Endothelial cell of umbilical vein (primary cell): Measurements from ENCODE around the gene USP43. TPM values are rescaled to one million over a fixed set of nuclear protein-coding genes. Genes with fewer than 3 reads are reported as not detected.

Experiments
- BruUV-seq: library from RNA; stranded (reverse); fragments of 400-500 nt; replicated peaks from 2 replicates; lab custom pipeline; 2021; lab: Mats Ljungman, UMichigan
- CTCF ChIA-PET: fragments of 300-600, 350-600 bp; sonication (Branson Sonifier 250); formaldehyde crosslinking; loops from one replicate; lab custom pipeline; 2021; ENCODE audit warnings: antibody characterized with exemption, inconsistent platforms; lab: Charles Lee
- POLR2A ChIA-PET: fragments of 300-600, 350-600 bp; sonication (Branson Sonifier 250); formaldehyde crosslinking; loops from one replicate; lab custom pipeline; 2021; ENCODE audit warnings: antibody characterized with exemption, inconsistent platforms; lab: Charles Lee
- DNase-seq: peaks from one replicate; pipeline ENCODE4 v3.0.0-alpha.2; 2011; ENCODE audit warnings: low read depth, low spot score
- FAIRE-seq: peaks from 2 replicates; lab custom pipeline; 2011; peaks lifted over from hg19 to GRCh38; lab: Jason Lieb, UNC
- H2AFZ ChIP-seq: 2 replicates; pipeline ENCODE4 v1.6.0; 2012; ENCODE audit warnings: low read depth, low read length, control low read depth, inconsistent platforms
- H3K27ac ChIP-seq: 2 replicates; pipeline ENCODE4 v1.5.1; 2011; ENCODE audit warnings: low read depth, mild to moderate bottlenecking, control low read depth, low read length, moderate library complexity; ENCODE audit not compliant: insufficient read depth
- H3K27me3 ChIP-seq, 2 experiments: 2 replicates each; pipeline versions ENCODE4 v1.6.0 to v1.6.1; 2011; ENCODE audit warnings: low read length in 2 of 2, mixed read lengths in 1 of 2; ENCODE audit not compliant: control insufficient read depth in 2 of 2, insufficient read depth in 2 of 2
- H3K36me3 ChIP-seq, 2 experiments: 2 replicates in 1 of 2; 3 replicates in 1 of 2; pipeline ENCODE4 v1.5.1; 2011; ENCODE audit warnings: low read length in 2 of 2, mild to moderate bottlenecking in 1 of 2, moderate library complexity in 1 of 2; ENCODE audit not compliant: control insufficient read depth in 2 of 2, insufficient read depth in 2 of 2; ENCODE audit errors: extremely low read depth in 1 of 2
- H3K4me1 ChIP-seq: 3 replicates; pipeline ENCODE4 v1.5.1; 2011; ENCODE audit warnings: mild to moderate bottlenecking, low read length; ENCODE audit not compliant: control insufficient read depth, insufficient read depth; ENCODE audit errors: extremely low read depth
- H3K4me2 ChIP-seq: 2 replicates; pipeline ENCODE4 v1.6.1; 2011; ENCODE audit warnings: low read length, control low read depth, mixed read lengths; ENCODE audit not compliant: insufficient read depth
- H3K4me3 ChIP-seq, 3 experiments: fragments of 200-600 bp in 1 of 3; sonication (generic), shearing (Covaris generic) in 1 of 3; replicated peaks in 1 of 3; 2 replicates each; pipeline ENCODE4 v1.5.1; 2011 to 2016; ENCODE audit warnings: control low read depth in 3 of 3, low read length in 3 of 3, mild to moderate bottlenecking in 2 of 3, inconsistent platforms in 1 of 3, low read depth in 1 of 3, moderate library complexity in 1 of 3; ENCODE audit not compliant: insufficient read depth in 1 of 3
- H3K79me2 ChIP-seq: 2 replicates; pipeline ENCODE4 v1.6.0; 2012; ENCODE audit warnings: low read length, inconsistent platforms; ENCODE audit not compliant: control insufficient read depth, insufficient read depth
- H3K9ac ChIP-seq: replicated peaks from 2 replicates; pipeline ENCODE3; 2011; ENCODE audit warnings: low read length, control low read depth; ENCODE audit not compliant: insufficient read depth; ENCODE audit errors: extremely low read depth
- H3K9me1 ChIP-seq: replicated peaks from 3 replicates; pipeline ENCODE4 v1.6.0; 2011; ENCODE audit warnings: mild to moderate bottlenecking, low read length; ENCODE audit not compliant: control insufficient read depth, insufficient read depth; ENCODE audit errors: extremely low read depth
- H3K9me3 ChIP-seq: replicated peaks from 2 replicates; pipeline ENCODE4 v1.5.1; 2012; ENCODE audit warnings: low read length, inconsistent platforms; ENCODE audit not compliant: control insufficient read depth, insufficient read depth
- H4K20me1 ChIP-seq: replicated peaks from 2 replicates; pipeline ENCODE3; 2011; ENCODE audit warnings: mild to moderate bottlenecking, low read length; ENCODE audit not compliant: control insufficient read depth, insufficient read depth; ENCODE audit errors: extremely low read depth
- EZH2 ChIP-seq: IDR thresholded peaks from 2 replicates; pipeline ENCODE4 v1.6.1; 2012; ENCODE audit warnings: borderline replicate concordance, low read depth, mild to moderate bottlenecking, moderate library complexity, low read length, inconsistent platforms; ENCODE audit not compliant: severe bottlenecking
- GATA2 ChIP-seq: IDR thresholded peaks from 2 replicates; pipeline ENCODE4 v1.7.0; 2011; ENCODE audit warnings: low read depth, mild to moderate bottlenecking, moderate library complexity, mixed read lengths, low read length; ENCODE audit not compliant: insufficient read length, insufficient read depth
- MAX ChIP-seq: IDR thresholded peaks from 2 replicates; pipeline ENCODE4 v1.6.1; 2011; ENCODE audit not compliant: insufficient read depth, insufficient read length
- MYC ChIP-seq: IDR thresholded peaks from one replicate; pipeline ENCODE4 v1.6.1; 2011; ENCODE audit warnings: mild to moderate bottlenecking, low read depth, low read length
- POLR2A ChIP-seq: IDR thresholded peaks from 2 replicates; pipeline ENCODE4 v1.6.1; 2012; ENCODE audit warnings: low read depth, mild to moderate bottlenecking, control low read depth, low read length
- dilution Hi-C: fragments of 300-500 bp; cut with MboI; formaldehyde crosslinking; loops from one replicate; pipeline ENCODE4 v1.15.0; 2019; ENCODE audit warnings: low sequenced_read_pairs; ENCODE audit not compliant: extremely low pct_ligation_motif_present
- intact Hi-C: fragments of 100-400 bp; cut with micrococcal nuclease; formaldehyde crosslinking; loops from one replicate; pipeline ENCODE4 v1.10.0; 2022
- polyA plus RNA-seq, 4 experiments: library from polyadenylated mRNA; depleted of rRNA in 3 of 4; stranded (reverse) in 3 of 4; unstranded in 1 of 4; fragments of >200 nt; gene quantifications; 2 replicates each; pipeline versions ENCODE4 v1.2.1 to v1.2.3, GENCODE V29; 2011 to 2012; ENCODE audit warnings: missing spikeins in 1 of 4
- total RNA-seq: library from RNA; stranded (reverse); gene quantifications from 2 replicates; pipeline ENCODE4 v1.2.3, GENCODE V29; 2021

The USP43 gene
- total and polyA plus RNA-seq, 2 donors (not counting 3 experiments of a cell fraction or from before 2014, with no cell fraction given) = 0.01 TPM; not detected in 1

- Histone ChIP-seq H3K27me3 (no peaks in the 10 kb centered on the region), H3K4me2 (no peak overlapping the region), H2AFZ (no peak overlapping the region), H3K9me3 (no peaks in the 10 kb centered on the region), H3K27ac (no peak overlapping the region), H3K4me3 (no peak overlapping the region), H3K9ac (no peak overlapping the region), H3K36me3 (no peaks in the 10 kb centered on the region), H4K20me1 (no peaks in the 10 kb centered on the region), H3K9me1 (no peaks in the 10 kb centered on the region), H3K79me2 (no peaks in the 10 kb centered on the region), H3K4me1 (no peaks in the 10 kb centered on the region)
- DNase-seq (no peak), FAIRE-seq (no peak)
- ChIA-PET CTCF (no interaction called here), POLR2A (no interaction called here)
- BruUV-seq = no TSS peak
- dilution Hi-C loops = no loop called here
- intact Hi-C loops = no loop called here
- no peak for TF ChIP-seq GATA2
- TF ChIP-seq POLR2A = no peak
- no peak for TF ChIP-seq EZH2
- TF ChIP-seq MYC = no peak
- no peak for TF ChIP-seq MAX
Measured at GRCh38 chr17:9676084-9676483, 30.8 kb downstream of the USP43 start.

GRCh38 chr17:9676820-9677310 is 31.5 kb downstream of the USP43 start:
- CTCF ChIA-PET = no interaction called here
- dilution Hi-C loops = no loop called here

More at GRCh38 chr17:9676820-9677310, 31.5 kb downstream of the USP43 start:
- Histone ChIP-seq H3K4me3 (no peak overlapping the region), H3K9ac (no peak overlapping the region), H3K4me2 (no peak overlapping the region), H3K4me1 (no peaks in the 10 kb centered on the region), H3K9me1 (no peaks in the 10 kb centered on the region), H3K27ac (no peak overlapping the region), H3K36me3 (no peaks in the 10 kb centered on the region), H3K9me3 (no peaks in the 10 kb centered on the region), H2AFZ (no peak overlapping the region), H4K20me1 (no peaks in the 10 kb centered on the region), H3K79me2 (no peaks in the 10 kb centered on the region), H3K27me3 (no peaks in the 10 kb centered on the region)
- no peak for FAIRE-seq
- POLR2A ChIA-PET = no interaction called here
- DNase-seq = no peak
- intact Hi-C loops = no loop called here
- TF ChIP-seq GATA2 = no peak
- BruUV-seq = no TSS peak
